NCI-H1105 treated with DMSO at 0.1 percent for 48 hours (cell line): ENCODE results near the gene INPP5J.
A peak's percentile ranks its signal among the peaks of the same experiment; 100 is the strongest.
"Not testable (repeated sequence)": the region's sequence is repeated elsewhere in the genome, so short reads cannot be mapped to it uniquely, and the experiment has no call there.

ENCODE experiments used
- DNase-seq: peaks from one replicate; lab custom pipeline; 2025; lab: John Stamatoyannopoulos, UW

The INPP5J gene

GRCh38 chr22:31151872-31152271 is 29.1 kb downstream of the INPP5J start:
- no peak for DNase-seq

- DNase-seq = no peak
Measured at GRCh38 chr22:31153357-31153756, 30.6 kb downstream of the INPP5J start.

- no peak for DNase-seq
Measured at GRCh38 chr22:31154975-31155374, 32.2 kb downstream of the INPP5J start.

- no peak for DNase-seq
Measured at GRCh38 chr22:31155422-31155821, 32.7 kb downstream of the INPP5J start.

GRCh38 chr22:31160328-31160978 is 37.7 kb downstream of the INPP5J start:
- DNase-seq = no peak

- DNase-seq = no peak
Measured at GRCh38 chr22:31161386-31161785, 38.6 kb downstream of the INPP5J start.

- no peak for DNase-seq
Measured at GRCh38 chr22:31162015-31162765, 39.4 kb downstream of the INPP5J start.

GRCh38 chr22:31170971-31171370 is 48.2 kb downstream of the INPP5J start:
- no peak for DNase-seq

GRCh38 chr22:31171734-31172133 is 49.0 kb downstream of the INPP5J start:
- DNase-seq = not testable (repeated sequence)

GRCh38 chr22:31173386-31174145 is 50.8 kb downstream of the INPP5J start:
- no peak for DNase-seq

- no peak for DNase-seq
Measured at GRCh38 chr22:31176923-31177322, 54.2 kb downstream of the INPP5J start.

- peak; percentile 13 for DNase-seq
Measured at GRCh38 chr22:31177420-31178162, 54.8 kb downstream of the INPP5J start.

- DNase-seq = no peak
Measured at GRCh38 chr22:31178859-31179258, 56.1 kb downstream of the INPP5J start.

- peak; percentile 11 for DNase-seq
Measured at GRCh38 chr22:31179345-31179744, 56.6 kb downstream of the INPP5J start.

GRCh38 chr22:31184015-31184414 is 61.2 kb downstream of the INPP5J start:
- DNase-seq = no peak
